GM21737 (cell line): ENCODE data around the gene SLC41A2.
A peak's percentile ranks its signal among the peaks of the same experiment; 100 is the strongest.
"Not testable (repeated sequence)": the region's sequence is repeated elsewhere in the genome, so short reads cannot be mapped to it uniquely, and the experiment has no call there.

Experiments
- ATAC-seq: cut with Tn5 transposase; IDR thresholded peaks from one replicate; pipeline ENCODE4 v1.9.1; 2021; ENCODE audit warnings: mild to moderate bottlenecking, moderate library complexity; ENCODE audit not compliant: unreplicated experiment

SLC41A2 gene, protein sequence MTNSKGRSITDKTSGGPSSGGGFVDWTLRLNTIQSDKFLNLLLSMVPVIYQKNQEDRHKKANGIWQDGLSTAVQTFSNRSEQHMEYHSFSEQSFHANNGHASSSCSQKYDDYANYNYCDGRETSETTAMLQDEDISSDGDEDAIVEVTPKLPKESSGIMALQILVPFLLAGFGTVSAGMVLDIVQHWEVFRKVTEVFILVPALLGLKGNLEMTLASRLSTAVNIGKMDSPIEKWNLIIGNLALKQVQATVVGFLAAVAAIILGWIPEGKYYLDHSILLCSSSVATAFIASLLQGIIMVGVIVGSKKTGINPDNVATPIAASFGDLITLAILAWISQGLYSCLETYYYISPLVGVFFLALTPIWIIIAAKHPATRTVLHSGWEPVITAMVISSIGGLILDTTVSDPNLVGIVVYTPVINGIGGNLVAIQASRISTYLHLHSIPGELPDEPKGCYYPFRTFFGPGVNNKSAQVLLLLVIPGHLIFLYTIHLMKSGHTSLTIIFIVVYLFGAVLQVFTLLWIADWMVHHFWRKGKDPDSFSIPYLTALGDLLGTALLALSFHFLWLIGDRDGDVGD

DNA sequence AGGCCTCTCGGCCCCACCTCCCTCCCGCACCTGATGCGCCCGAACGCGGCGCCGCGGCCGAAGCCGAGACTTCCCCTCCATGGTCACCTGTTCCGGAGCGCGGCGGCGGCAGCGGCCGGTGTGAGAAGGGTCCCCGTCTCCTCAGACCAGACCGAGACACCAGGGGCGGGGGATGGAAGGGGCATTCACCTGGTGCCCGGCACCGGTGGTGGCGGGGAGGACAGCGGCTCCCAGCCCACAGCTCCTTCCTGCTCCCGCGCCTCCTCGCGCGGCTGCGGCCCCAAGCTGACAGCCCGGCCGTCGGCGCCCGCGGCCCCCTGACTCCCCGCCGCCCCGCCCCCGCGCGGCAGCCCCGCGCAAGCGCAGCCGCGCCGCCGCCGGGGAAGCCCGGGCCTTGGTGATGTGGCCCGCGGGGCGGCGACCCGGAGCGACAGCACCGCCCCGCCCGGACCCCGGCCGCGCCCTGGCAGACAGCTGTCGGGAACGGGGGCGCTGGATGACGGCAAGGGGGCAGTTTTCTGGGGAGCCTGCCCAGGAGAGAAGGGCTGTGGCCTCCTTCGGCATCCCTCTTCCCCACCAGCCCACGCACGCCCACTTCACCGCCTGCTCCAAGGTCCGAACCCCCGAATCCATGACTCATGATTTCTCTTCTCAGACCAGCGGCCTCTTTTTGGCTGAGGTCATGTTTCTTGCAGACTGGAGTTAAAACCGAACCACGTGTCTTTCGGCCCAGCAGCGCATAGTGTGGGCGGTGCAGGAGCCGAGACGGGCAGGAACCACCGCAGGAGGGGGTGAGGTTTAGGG lies at the start of gene SLC41A2:
TSS of gene SLC41A2 (minus strand) at position 290 of the 804 bp plus-strand sequence. CDS start 29,763 bp downstream, outside the sequence.
- peak; percentile 70 for ATAC-seq

DNA sequence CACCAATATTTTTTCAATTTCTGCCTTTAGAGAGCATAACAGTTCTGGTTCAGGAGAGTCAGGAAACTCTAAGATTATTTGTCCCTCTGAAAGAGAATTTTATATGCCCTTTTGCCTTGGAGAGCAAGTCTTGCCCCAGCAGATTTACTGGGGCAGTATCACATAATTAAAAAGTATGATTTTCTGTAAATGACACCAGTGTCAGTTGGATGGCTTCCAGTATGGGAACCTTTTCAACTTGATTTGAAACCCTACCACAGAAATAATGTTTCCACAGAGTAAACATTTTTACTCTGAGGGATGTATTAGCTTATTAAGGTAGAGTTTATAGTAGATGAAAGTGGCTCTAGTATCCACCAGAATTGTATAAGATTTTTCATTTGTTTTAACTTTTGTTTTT lies 43.4 kb upstream of the SLC41A2 start:
- ATAC-seq = no peak

DNA sequence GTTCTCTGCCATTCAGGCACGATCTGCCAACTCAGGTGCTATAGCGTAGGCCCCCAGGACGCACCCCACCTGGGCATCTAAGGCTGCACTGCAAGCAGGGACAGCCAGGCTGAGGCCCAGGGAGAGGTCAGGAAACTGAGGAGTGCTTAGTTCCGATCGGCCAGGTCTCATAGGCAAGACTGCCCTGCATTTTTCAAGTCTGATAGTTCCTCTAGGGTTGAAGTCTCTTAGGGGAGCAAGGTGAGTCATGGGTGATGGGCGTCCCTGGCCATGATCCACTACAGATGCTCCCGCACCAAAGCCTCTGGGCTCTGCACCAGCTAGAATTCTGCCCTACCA lies 41.2 kb upstream of the SLC41A2 start:
- ATAC-seq = no peak

DNA sequence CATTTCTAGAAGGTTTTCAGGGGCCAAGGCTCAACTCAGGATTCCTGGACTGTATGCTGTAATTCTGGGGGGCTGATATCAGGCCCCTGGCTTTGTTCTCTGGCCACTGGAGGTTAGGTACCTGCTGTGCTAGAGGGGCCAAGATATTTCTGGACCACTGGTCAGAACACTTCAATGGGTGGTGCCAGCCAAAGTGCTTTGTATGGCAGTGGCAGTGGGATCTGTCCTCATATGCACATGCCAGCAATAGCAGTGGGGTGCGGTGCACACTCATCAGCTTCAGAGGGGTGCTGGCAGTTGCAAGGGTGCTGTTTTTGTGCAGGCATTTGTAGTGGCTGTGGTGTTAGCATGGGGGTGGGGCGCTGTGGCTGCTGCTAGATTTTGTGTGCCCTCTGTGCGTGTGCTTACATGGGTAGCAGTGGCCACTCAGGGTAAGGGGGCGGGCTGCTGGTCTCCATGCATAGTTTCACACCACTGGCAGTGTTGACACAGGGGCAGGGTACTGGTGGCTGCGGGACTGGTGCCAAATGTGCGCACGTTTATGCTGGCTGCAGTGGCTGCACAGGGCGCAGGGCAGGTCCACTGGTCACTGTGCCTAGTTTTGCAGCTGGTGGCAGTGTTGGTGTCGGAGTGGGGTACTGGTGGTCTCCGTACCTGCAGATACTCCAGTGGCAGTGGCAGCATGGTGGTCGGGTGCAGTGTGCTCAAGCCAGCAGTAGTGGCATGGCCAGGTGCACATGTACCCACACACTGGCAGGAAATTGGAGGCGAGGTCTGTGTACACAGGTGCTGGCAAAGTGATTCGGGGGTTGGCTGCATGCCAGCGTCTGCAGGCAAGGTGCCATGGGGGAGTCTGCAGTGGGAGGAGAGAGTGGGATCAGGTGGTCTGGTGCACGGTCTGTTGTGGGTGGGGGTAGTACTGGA lies 40.6 kb upstream of the SLC41A2 start:
- ATAC-seq = no peak

DNA sequence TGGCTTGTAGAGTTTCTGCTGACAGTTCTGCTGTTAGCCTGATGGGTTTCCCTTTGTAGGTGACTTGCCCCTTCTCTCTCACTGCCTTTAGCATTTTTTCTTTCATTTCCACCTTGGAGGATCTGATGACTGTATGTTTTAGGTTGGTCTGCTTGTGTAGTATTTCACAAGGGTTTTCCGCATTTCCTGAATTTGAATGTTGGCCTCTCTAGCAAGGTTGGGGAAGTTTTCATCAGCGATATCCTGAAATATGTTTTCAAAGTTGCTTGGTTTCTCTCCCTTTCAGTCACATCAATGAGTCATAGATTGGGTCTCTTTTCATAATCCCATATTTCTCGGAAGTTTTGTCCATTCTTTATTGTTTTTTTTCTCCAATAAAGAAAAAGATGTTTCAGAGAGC lies 39.5 kb upstream of the SLC41A2 start:
- no peak for ATAC-seq

DNA sequence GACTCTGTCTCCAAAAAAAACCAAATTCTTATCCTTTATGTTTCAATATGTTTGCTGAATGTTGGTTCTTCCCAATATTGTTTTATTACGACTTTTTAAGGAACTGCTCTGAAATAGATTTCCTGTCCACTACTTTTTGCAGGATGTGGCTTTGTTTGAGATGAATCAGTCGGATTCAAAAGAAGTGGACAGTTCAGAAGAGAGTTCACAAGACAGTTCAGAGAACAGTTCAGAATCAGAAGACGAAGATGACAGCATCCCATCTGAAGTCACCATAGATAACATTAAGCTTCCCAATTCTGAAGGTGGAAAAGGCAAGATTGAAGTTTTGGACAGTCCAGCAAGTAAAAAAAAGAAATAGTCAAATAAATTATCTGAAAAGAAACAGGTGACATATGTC lies 36.2 kb upstream of the SLC41A2 start:
- ATAC-seq = no peak

DNA sequence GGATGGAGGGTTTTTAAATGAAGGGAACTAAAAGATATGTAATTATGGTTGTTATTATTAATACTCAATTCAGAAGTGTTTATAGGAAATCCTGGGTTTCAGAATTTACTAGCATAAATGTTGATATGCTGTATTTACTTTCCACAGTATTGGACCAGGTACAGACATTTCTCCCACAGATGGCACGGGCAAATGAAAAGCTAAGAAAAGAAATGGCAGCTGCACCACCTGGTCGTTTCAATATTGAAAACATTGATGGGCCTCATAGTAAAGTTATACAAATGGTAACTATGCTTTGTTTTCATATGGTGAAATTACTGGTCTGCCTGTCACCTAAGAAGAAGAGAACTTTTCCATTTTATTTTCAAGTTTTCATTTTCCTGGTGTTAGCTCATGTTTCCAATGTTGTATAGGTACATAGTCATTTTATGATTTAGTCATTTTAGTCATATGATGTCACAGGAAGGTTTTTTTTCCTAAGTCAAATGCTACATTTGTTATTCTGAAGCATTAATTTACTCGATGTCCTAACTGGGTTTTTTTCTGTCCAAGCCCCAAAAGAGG lies 33.6 kb upstream of the SLC41A2 start:
- ATAC-seq = no peak

DNA sequence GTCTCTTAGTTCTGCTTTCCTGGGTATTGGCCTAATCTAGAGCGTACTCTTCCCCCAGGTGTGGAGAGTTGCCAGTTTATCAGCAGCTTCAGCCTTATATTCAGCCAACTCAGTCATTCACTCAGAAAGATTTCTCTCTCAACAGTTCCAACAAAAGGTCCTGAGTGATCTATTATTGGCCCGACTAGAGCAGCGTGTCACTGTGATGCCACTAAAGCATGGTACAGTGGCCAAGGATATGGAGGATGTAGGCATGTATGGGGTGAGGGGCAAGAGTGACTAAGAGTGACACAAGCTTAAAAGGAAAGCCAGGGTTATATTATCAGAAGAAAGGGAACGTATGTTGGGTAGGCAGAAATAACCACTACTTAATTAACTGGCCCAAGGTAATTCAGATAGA lies 32.9 kb upstream of the SLC41A2 start:
- no peak for ATAC-seq

DNA sequence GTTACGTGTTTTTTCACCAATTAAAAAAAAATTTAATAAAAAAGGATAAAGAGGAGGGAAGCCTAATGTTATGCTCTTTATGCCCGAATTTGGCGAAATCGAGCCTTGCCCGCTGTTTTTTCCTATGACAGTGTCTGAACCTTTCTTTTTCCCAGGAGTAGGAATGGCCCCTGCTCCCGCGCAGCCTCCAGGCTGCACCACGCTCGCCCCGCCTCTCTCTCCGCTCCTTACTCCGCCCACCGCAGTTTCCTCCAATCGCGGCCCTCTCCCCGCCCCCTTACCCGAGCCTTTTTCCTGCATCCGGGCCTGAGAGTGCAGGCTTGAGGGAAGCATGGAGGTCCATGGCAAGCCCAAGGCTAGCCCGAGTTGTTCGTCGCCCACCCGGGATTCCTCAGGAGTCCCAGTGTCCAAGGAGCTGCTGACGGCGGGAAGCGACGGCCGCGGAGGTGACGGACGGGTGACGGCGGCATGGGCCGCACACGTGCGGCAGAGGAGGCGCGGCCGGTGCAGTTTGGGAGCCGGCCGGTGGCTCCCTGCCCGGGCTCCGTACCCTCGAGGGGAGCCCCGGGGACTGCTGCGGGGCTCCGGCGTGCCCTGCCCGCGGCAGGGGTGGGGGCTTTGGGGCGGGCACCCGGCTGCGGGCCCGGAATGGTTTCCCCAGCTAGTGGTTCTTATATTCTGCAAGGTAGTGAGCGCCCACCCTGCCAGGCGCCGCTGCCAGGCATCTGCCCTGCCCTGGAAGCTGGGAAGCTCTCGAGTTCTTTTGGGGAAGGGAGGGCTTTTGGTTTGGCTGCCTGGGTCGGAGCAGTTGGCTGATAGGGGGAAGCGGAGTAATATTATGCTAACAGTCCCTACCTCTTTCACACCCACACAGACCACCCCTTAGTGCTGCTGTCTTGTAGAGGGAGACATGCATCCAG lies 28.2 kb upstream of the SLC41A2 start, which contains the start of gene NOPCHAP1:
TSS of gene NOPCHAP1 (plus strand) at position 295 of the 920 bp plus-strand sequence. CDS start at position 332, 37 bp downstream.
- peak; percentile 94 for ATAC-seq

DNA sequence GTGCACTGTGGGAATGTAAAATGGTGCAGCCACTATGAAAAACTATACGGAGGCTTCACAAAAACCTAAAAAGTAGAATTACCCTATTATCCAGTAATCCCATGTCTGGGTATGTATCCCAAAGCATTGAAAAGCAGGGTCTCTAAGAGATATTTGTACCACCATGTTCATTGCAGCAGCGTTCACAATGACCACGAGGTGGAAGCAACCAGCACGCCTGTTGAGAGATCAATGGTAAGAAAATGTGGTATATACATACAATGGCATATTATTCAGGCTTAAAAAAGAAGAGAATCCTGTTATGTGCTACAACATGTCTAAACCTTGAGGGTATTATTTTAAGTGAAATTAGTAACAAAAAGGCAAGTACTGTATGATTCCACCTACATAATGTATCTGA lies 27.1 kb upstream of the SLC41A2 start:
- ATAC-seq = no peak

DNA sequence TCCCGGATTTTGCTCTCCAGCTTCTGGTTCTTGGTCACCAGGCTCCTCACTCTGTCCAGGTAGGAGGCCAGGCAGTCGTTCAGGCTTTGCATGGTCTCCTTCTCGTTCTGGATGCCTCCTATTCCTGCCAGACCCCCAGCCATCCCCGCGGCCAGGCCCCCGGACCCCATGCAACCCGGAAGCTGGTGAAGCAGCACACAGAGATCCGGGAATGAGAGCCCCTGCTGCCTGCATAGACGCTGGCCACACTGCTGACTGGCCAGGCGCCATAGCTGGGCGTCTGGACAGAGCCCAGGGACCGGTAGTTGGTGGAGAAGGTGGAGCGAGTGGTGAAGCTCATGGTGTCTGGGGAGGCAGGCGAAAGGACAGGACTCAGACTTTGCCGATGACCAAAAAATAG lies 19.6 kb upstream of the SLC41A2 start:
- not testable (repeated sequence) for ATAC-seq

DNA sequence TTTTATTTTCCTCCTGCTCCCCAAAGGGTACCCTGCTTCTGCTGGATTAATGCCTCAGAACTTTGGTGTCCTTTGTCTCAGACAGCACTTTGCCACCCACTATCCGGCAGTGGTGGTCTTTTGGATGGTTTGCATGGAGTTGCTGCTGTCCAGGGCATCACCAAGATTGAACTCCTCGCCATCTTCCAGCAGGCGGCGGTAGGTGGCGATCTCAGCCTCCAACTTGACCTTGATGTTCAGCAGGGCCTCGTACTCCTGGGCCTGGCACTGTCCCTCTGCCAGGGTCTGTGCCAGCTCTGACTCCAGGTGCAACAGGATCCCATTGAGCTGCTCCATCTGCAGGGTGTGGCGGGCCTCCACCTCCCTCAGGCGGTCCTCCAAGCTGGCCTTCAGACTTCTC lies 18.6 kb upstream of the SLC41A2 start:
- ATAC-seq = no peak

DNA sequence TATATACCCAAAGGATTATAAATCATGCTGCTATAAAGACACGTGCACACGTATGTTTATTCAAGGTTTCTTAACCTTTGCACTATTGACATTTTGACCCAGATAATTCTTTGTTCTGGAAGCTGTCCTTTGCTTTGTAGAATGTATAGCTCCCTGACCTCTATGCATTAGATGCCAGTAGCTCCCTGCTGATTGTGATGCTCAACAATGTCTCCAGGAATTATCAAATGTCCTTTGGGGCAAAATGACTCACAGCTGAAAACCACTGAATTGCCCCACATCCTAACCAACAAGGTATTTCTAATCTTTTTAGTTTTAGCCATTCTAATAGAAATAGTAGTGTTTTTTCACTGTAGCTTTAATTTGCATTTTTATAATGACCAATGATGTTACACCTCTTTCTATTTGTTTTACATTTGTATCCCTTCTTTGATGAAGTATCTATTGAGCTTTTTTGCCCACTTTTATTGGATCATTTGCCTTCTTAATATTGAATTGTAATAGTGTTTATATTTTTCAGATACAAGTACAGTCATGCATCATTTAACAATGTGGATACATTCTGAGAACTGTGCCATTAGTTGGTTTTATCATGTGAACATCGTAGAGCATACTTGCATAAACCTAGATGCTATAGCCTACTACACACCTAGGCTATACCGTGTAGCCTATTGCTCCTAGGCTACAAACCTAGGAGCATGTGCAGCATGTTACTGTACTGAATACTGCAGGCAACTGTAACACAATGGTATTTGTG lies 17.7 kb upstream of the SLC41A2 start:
- no peak for ATAC-seq

DNA sequence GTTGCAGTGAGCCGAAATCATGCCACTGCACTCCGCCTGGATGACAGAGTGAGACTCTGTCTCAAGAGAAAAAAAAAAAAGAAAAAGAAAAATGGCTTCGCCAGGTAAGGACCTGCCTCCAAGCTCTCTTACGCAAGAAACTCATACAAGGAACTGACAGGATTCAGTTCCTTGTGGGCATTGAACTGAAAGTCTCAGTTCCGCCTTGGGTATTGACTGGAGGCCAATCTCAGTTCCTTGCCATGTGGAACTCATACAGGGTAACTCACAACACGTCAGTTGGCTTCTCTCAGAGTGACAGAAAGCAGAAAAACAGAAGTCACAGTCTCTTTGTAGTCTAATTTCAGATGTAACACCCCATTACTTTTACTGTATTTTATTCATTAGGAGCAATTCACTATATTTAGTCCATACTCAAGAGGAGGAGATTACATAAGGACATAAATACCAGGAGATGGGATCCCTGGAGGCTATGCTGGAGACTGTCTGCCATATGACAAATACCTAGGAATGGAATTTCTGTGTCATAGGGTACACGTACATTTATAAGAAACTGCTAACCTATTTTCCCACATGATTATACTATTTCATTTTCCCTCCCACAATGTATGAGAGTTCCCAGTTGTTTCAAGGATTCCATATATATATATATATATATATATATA lies 16.7 kb upstream of the SLC41A2 start:
- peak; percentile 96 for ATAC-seq

DNA sequence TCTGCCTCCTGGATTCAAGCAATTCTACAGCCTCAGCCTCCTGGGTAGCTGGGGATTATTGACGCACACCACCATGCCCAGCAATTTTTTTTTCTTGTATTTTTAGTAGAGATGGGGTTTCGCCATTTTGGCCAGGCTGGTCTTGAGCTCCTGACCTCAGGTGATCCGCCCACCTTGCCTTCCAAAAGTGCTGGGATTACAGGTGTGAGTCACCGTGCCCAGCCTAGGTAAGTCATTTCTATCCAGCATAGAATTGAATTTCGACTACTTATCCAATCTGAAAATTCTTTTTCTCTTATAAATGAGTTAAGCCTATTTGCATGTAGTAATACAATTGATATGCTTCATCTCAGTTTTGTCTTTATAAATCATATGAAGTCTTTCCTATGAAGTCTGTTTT lies 15.2 kb upstream of the SLC41A2 start:
- no peak for ATAC-seq

DNA sequence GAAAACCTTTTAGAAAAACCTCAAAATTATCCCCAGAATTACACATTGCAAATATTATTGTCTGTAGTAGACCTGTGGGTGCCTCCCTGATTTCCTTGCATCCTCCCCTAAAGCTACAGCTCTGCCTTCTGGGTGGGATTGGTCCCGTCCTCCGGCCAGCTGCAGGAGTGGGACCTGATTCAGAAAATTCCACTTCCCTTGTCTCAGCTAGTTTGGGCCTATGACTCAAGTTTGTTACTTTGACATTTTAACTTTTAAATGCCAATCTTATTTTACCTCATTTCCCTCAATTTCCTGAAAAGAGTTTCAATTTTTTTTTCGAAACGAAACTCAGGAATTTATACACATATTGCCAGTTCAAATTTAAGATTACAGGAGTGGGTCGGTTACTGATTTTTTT lies 13.2 kb upstream of the SLC41A2 start:
- ATAC-seq = no peak

DNA sequence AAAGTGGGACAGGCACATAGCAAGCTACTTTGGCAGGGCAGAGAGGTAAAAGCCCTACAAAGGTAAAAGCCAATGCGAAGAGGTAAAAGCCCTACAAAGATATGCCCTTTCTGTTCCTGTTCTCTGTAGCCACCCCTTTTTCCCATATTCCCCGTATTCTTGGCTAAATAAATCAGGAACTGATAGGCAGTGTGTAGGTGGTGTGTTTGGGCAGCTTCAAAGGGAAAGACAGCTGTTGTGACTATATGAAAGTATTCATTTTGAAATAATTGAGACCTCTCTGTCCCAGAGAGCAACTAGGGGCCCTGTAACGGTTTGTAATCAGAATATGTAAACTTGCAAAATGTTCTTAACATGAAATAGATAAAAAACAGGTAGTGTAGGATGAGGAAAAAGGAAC lies 11.3 kb upstream of the SLC41A2 start:
- ATAC-seq = no peak

DNA sequence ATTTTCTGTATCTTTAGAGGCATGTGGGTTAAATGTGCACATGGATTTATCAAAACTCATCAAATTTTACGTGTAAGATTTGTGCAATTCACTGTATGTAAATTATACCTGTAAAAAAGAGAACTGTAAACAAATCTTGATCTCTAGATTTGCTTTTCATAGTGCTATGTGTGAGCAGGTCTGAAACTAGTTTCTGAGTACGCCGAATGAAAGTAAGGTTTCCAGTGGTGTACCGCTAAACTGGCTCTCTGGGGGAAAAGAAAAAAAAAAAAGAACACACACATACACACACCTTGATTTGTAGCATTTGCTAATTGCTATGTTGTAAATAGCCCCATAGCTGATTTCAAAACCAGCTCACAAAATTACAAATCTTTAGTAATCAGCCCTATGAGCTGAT lies 8.6 kb upstream of the SLC41A2 start:
- peak; percentile 59 for ATAC-seq
